ENCODE data around the gene FAM83D.
"Not testable (repeated sequence)": the region's sequence is repeated elsewhere in the genome, so short reads cannot be mapped to it uniquely, and the experiment has no call there.

FAM83D gene

DNA sequence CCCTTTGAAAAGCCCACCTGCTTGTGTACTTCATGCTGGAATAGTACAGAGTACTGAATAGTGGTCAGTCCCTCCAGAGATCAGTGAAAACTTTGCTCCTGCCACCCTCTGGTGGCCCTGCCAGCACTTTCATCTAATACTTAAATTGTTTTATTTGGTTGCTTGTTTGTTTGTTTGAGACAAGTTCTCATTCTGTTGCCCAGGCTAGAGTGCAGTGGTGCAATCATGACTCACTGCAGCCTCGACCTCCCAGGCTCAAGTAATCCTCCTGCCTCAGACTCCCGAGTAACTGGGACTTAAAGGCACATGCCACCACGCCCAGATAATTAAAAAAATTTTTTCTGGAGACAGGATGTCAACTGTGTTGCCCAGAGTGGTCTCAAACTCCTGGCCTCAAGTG is 9.1 kb downstream of the FAM83D start:
- DNase-seq (ENCODE audit: low spot score): peak; percentile 35

- DNase-seq (ENCODE audit: low spot score): no peak
Observed at GRCh38 chr20:38935967-38936407, 9.8 kb downstream of the FAM83D start.

DNA sequence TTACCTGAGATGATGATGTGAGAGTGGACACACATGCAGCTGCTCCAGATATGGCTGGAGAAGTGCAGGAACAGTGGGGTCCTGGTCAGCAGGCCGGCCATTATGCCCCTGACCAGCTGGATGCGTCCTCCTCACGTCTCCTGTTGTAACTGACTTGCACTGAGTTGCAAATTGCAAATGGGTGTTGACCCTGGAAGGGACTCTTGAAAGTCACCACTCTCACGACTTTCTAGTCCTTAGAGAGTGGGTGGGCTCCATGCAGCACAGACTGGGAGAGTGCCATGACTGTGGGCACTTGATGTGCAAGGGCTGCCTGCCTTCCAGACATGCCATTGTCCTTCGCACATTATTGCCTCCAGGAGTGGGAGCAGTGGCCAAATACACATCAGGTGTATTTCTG is 10.8 kb downstream of the FAM83D start:
- no peak for DNase-seq (ENCODE audit: low spot score)

DNA sequence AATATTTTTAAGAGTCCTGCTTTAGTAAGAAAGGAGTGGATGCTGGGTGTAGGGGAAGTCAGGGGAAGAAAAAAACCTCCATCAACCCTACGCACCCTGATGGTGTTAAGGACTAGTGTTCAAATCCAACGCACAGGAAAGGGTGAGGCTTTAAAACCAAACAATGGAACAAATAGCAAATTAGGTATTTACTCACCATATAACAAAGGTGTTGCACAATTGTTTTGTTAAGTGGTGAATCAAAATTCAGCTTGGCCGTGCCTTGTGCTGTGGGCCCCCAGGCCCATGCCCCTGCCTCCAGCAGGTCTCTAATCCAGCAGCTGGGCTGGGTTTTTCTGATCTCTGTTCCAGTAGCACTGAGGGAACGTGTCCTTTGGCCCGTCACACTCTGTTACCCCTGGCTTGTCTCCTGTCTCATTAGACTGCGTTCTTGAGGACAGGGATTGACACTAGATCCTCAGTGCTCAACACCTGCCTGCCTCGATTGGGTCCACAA is 11.8 kb downstream of the FAM83D start:
- no peak for DNase-seq (ENCODE audit: low spot score)

GRCh38 chr20:38939686-38940085 is 13.5 kb downstream of the FAM83D start:
- DNase-seq (ENCODE audit: low spot score): no peak

DNA sequence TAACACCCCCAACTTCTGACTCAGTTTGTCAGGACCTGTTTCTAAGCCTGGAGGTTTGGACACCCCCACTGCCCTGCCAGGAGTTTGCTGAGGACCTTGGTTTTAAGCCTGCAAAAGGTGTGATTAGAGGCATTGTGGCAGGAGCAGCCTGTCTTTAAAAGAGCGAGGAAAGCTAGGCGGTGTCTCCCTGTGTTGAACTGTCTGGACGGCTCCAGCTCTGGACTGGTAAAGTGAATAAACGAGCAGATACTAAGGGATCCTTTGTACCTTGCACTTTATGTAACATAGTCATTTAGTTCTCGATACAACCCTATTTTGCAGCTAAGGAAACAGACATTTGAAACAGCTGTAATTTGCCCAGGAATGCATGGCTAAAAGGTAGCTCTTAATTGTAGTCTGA is 14.4 kb downstream of the FAM83D start:
- no peak for DNase-seq (ENCODE audit: low spot score)

DNA sequence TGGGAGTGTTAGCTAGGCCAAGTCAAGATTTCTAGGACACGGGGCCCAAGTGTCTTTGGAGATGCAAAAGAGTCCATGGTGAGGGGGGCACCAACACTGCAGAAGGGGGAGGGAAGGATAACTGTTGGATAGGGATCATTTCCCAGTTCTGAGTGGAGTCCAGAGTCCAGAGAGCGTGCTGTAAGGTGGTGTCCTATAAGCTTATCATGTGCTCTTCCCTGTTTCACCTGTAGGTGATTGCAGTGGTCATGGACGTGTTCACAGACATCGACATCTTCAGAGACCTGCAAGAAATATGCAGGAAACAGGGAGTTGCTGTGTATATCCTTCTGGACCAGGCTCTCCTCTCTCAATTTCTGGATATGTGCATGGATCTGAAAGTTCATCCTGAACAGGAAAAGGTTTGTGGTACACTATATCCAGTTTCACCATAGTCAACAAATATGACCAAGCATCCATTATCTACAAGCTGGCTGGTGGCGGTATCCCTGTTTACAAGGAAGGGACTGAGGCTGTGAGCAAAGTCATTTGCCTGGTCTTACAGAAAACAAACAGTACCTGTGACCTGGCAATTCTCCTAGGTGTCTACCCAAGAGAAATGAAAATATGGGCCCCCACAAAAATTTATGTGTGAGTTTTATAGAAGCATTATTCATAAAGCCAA is 15.6 kb downstream of the FAM83D start:
- no peak for DNase-seq (ENCODE audit: low spot score)

DNA sequence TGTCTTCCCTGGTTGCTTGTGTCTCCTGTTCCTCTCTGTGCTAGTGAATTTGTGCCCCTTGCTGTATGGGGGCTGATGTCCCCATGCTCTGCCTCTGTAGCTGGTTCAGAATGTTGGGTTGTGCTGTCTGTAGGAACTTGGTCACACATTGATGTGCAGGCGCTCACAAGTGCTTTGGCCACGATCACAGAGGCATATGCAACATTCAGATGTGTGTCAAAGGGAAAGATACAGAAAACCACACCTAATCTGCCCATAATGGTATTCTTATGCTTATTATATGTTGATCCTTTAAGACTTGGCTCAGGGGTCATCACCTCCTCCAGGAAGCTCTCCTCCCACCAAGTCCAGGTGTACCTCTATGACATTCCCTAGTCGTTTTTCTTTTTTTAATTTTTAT is 18.8 kb downstream of the FAM83D start:
- no peak for DNase-seq (ENCODE audit: low spot score)

GRCh38 chr20:38946836-38947235 is 20.6 kb downstream of the FAM83D start:
- DNase-seq (ENCODE audit: low spot score): no peak

GRCh38 chr20:38947931-38948362 is 21.7 kb downstream of the FAM83D start:
- no peak for DNase-seq (ENCODE audit: low spot score)

DNA sequence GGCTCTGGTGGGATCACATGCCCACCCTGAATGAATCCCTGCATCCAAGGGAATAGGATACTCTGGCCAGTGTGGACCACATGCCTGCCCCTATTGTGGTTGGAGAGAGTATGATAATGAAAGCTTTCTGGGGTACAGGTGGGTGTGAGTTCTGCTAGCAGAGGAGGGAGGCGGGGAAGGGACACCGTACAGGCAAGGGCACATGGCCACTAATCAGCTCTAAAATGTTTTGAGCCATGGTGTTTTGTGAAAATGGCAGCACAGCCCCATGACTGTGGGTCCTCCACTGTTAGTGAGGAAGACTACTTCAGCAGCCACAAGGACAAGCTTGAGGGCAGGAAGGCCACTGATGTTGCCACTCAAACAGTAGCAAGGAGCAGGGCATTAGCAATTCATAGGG is 24.0 kb downstream of the FAM83D start:
- DNase-seq (ENCODE audit: low spot score): no peak

DNA sequence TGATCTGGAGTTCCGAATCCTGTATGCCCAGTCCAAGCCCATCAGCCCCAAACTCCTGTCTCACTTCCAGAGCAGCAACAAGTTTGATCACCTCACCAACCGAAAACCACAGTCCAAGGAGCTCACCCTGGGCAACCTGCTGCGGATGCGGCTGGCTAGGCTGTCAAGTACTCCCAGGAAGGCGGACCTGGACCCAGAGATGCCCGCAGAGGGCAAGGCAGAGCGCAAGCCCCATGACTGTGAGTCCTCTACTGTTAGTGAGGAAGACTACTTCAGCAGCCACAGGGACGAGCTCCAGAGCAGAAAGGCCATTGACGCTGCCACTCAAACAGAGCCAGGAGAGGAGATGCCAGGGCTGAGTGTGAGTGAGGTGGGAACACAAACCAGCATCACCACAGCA is 25.4 kb downstream of the FAM83D start:
- no peak for DNase-seq (ENCODE audit: low spot score)

- no peak for DNase-seq (ENCODE audit: low spot score)
Observed at GRCh38 chr20:38952153-38952552, 25.9 kb downstream of the FAM83D start.

- no peak for DNase-seq (ENCODE audit: low spot score)
Observed at GRCh38 chr20:38953630-38954340, 27.6 kb downstream of the FAM83D start.

- no peak for DNase-seq (ENCODE audit: low spot score)
Observed at GRCh38 chr20:38957235-38957876, 31.1 kb downstream of the FAM83D start.

GRCh38 chr20:38957915-38958485 is 31.8 kb downstream of the FAM83D start:
- no peak for DNase-seq (ENCODE audit: low spot score)

DNA sequence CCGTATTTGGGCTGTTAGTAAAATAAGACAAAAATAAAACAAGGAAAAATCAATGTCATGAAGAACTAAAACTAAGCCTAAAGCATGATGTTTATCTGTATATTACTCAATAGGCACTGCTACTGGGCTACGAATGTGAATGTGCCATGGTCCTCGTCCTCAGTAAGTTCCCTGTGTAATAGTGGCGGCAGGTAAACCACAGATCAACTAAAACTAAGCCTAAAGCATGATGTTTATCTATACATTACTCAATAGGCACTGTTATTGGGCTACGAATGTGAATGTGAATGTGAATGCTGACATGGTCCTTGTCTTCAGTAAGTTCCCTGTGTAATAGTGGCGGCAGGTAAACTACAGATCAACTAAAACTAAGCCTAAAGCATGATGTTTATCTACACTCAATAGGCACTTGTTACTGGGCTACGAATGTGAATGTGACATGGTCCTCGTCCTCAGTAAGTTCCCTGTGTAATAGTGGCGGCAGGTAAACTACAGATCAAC is 34.0 kb downstream of the FAM83D start:
- DNase-seq (ENCODE audit: low spot score): not testable (repeated sequence)

DNA sequence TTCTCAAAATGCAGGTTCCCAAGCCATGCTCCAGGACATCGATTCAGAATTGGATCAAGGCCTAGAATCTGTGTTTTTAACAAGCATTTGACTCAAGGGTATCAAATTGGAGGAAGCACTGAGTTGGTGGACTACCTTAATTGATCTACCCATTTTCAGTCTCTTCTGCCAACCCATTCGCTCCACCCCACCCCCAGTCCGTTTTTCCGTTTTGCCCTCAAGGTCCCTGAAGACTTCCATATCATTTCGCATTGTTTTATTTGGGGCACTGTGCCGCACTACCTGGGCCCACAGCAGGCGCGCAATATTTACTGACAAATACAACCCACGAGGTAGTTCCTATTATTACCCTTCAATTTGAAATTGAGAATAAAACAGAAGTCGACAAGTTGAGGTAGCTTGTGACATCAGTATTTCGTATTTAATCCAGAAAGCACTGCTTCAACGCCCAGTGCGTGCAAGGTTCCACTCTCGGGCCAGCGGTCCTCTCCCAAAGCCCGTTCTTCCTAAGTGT is 35.4 kb downstream of the FAM83D start:
- no peak for DNase-seq (ENCODE audit: low spot score)

GRCh38 chr20:38962044-38962927 is 36.1 kb downstream of the FAM83D start, which contains the start of gene DHX35:
TSS of gene DHX35 (plus strand) at chr20:38962344. CDS start at chr20:38962368, 24 bp downstream.
- DNase-seq (ENCODE audit: low spot score): peak; percentile 100

GRCh38 chr20:38962928-38963401 is 36.7 kb downstream of the FAM83D start:
- DNase-seq (ENCODE audit: low spot score): no peak

DNA sequence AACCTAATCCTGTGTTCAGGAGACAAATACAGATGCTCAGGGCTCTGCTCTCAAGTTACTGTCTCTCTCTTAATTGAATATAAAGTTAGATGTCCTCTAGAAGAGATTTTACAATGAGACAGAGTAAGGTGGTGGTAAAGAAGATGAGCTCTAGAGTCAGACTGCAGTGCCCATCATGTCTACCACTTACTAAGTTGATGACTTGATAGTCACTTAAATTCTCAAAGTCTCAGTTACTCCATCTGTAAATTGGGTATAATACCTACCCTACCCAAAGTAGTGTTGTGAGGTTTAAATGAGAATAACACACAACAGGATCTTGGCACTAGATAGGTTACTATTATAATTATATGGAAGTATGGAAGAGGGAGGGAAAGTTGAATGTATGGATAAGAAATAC is 37.5 kb downstream of the FAM83D start:
- no peak for DNase-seq (ENCODE audit: low spot score)
